MM.1S (cell line): ENCODE measurements around the gene ACKR3.

Source experiments
- DNase-seq: peaks from one replicate; pipeline ENCODE4 v3.0.0-alpha.2; 2015
- H2AFZ ChIP-seq: fragments of 300-600 bp; sonication (generic); 2 replicates; pipeline ENCODE4 v1.6.0; 2016; ENCODE audit warnings: antibody characterized with exemption, low read length
- H3F3A ChIP-seq: fragments of 300-600 bp; sonication (generic); 2 replicates; pipeline ENCODE4 v1.6.1; 2016; ENCODE audit warnings: mild to moderate bottlenecking, antibody characterized with exemption, low read length, moderate library complexity, mixed read lengths; ENCODE audit not compliant: insufficient read depth
- H3K27ac ChIP-seq: fragments of 300-600 bp; sonication (generic); 2 replicates; pipeline ENCODE4 v1.5.1; 2016; ENCODE audit warnings: mild to moderate bottlenecking, low read length
- H3K27me3 ChIP-seq: fragments of 300-600 bp; sonication (generic); replicated peaks from 2 replicates; pipeline ENCODE4 v1.6.0; 2016; ENCODE audit warnings: low read length; ENCODE audit not compliant: insufficient read depth
- H3K36me3 ChIP-seq: fragments of 300-600 bp; sonication (generic); replicated peaks from 2 replicates; pipeline ENCODE4 v1.6.1; 2016; ENCODE audit warnings: mild to moderate bottlenecking, low read length, mixed read lengths; ENCODE audit not compliant: insufficient read depth
- H3K4me1 ChIP-seq: fragments of 300-600 bp; sonication (generic); 2 replicates; pipeline ENCODE4 v1.6.1; 2016; ENCODE audit warnings: low read length, mixed read lengths
- H3K4me2 ChIP-seq: fragments of 300-600 bp; sonication (generic); 2 replicates; pipeline ENCODE4 v1.6.0; 2016; ENCODE audit warnings: low read depth, low read length
- H3K4me3 ChIP-seq: fragments of 300-600 bp; sonication (generic); 2 replicates; pipeline ENCODE4 v1.5.1; 2016; ENCODE audit warnings: low read length, mixed read lengths
- H3K79me2 ChIP-seq: fragments of 300-600 bp; sonication (generic); 2 replicates; pipeline ENCODE4 v1.6.1; 2016; ENCODE audit warnings: mixed run types, low read length, mixed read lengths
- H3K9ac ChIP-seq: fragments of 300-600 bp; sonication (generic); 2 replicates; pipeline ENCODE4 v1.6.1; 2016; ENCODE audit warnings: low read length, mixed read lengths
- H3K9me2 ChIP-seq: fragments of 300-600 bp; sonication (generic); replicated peaks from 2 replicates; pipeline ENCODE4 v1.6.1; 2016; ENCODE audit warnings: mild to moderate bottlenecking, low read length, mixed read lengths; ENCODE audit not compliant: insufficient read depth
- H3K9me3 ChIP-seq: fragments of 300-600 bp; sonication (generic); replicated peaks from 2 replicates; pipeline ENCODE4 v1.6.1; 2016; ENCODE audit warnings: mild to moderate bottlenecking, low read length, mixed read lengths; ENCODE audit not compliant: insufficient read depth
- H4K20me1 ChIP-seq: fragments of 300-600 bp; sonication (generic); 2 replicates; pipeline ENCODE4 v1.6.1; 2016; ENCODE audit warnings: mild to moderate bottlenecking, low read length, moderate library complexity, mixed read lengths; ENCODE audit not compliant: insufficient read depth
- EZH2 ChIP-seq: fragments of 300-600 bp; sonication (generic); optimal IDR thresholded peaks from 2 replicates; pipeline ENCODE3; 2017; ENCODE audit warnings: low read depth, mild to moderate bottlenecking, antibody characterized with exemption, low read length, mixed read lengths
- EZH2phosphoT487 ChIP-seq: fragments of 300-600 bp; sonication (generic); IDR thresholded peaks from 2 replicates; pipeline ENCODE4 v1.6.1; 2018; ENCODE audit warnings: antibody characterized with exemption, low read length
- TF ChIP-seq, protein P1 (sequence below): fragments of 300-600 bp; sonication (generic); IDR thresholded peaks from 2 replicates; pipeline ENCODE4 v1.5.1; 2016; ENCODE audit warnings: antibody characterized with exemption, low read length, mixed read lengths

Gene ACKR3

DNA sequence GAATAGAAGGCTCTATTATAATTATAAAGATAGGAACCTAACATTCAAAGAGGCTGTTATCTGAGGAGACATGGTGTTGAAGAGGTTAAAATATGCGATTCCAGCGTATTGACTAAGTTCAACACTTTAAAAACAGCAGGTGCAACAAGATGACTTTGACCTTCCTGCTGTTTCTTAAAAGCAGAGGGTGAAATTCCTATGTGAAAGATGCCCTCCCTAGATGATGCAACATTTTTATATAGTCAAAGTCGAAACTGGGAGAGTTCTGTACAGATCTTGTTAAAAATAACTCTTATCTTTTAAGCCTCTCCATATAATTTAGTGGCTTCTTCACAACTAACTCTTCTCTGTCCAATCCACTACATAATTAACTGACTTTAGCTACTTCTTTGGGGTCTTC, 4.4 kb upstream of the ACKR3 start:
- no peak overlapping the region for H2AFZ ChIP-seq
- no peaks in the 10 kb centered on the region for H3K36me3 ChIP-seq
- no peak overlapping the region for H3K4me3 ChIP-seq
- H3K9ac ChIP-seq, result no peak overlapping the region
- H3K9me3 ChIP-seq, result no peaks in the 10 kb centered on the region
- H3F3A ChIP-seq, result peaks cover 3% of the 10 kb centered on the region; the same call in 1 of the 2 replicates
- no peak overlapping the region for H3K27ac ChIP-seq
- H3K4me1 ChIP-seq, result peaks cover 20% of the 10 kb centered on the region; the same call in 1 of the 2 replicates
- no peaks in the 10 kb centered on the region for H3K79me2 ChIP-seq
- H4K20me1 ChIP-seq, result no peaks in the 10 kb centered on the region
- H3K27me3 ChIP-seq, result no peaks in the 10 kb centered on the region
- no peak for DNase-seq
- TF ChIP-seq, protein P1, sequence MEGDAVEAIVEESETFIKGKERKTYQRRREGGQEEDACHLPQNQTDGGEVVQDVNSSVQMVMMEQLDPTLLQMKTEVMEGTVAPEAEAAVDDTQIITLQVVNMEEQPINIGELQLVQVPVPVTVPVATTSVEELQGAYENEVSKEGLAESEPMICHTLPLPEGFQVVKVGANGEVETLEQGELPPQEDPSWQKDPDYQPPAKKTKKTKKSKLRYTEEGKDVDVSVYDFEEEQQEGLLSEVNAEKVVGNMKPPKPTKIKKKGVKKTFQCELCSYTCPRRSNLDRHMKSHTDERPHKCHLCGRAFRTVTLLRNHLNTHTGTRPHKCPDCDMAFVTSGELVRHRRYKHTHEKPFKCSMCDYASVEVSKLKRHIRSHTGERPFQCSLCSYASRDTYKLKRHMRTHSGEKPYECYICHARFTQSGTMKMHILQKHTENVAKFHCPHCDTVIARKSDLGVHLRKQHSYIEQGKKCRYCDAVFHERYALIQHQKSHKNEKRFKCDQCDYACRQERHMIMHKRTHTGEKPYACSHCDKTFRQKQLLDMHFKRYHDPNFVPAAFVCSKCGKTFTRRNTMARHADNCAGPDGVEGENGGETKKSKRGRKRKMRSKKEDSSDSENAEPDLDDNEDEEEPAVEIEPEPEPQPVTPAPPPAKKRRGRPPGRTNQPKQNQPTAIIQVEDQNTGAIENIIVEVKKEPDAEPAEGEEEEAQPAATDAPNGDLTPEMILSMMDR, result no peak
- TF ChIP-seq EZH2phosphoT487 (no peak), EZH2 (no peak)
- H3K4me2 ChIP-seq, result peak overlapping the region; percentile 21; the same call in 1 of the 2 replicates
- H3K9me2 ChIP-seq, result no peaks in the 10 kb centered on the region

DNA sequence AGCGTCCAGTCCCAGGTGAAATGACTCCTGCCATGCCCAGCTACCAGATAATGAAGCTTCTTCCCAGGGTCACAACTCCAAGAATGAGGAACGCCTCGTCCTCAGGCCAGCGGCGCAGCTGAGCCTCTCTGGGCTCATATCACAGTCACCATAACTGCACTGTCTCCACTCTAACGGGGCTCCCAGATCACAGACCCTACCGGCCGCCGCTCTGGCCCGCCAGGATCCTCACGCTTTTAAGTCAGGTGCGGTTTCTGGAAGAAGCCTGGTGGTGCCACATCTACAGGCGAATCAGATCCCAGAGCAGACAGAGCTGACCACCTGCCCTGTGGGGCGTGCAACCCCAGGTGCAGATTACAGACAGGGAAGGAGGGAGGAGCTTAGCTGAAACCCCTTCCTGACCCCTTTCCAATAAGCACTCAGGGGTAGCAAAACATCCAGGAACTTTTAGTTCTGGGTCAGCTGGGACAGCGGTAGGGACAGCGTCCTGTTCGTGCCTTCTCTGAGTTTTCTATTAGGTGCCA, 3.7 kb upstream of the ACKR3 start:
- H3K27ac ChIP-seq, result no peak overlapping the region
- no peaks in the 10 kb centered on the region for H3K27me3 ChIP-seq
- H4K20me1 ChIP-seq, result no peaks in the 10 kb centered on the region

DNA sequence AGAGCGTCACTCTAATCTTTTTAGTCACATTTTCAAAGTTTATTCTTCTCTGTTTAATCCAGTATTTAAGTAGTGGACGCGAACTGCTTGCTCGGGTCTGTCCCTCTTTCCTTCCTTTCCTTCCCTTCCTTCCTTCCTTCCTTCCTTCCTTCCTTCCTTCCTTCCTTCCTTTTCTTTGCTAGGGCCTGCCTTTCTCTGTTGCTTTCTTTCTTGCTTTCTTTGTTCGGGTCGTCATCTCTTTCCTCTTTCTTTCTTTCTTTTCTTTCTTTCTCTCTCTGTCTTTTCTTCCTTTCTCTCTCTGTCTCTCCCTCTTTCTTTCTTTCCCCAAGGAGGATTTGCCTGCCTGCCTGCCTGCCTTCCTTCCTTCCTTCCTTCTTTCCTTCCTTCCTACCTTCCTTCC, 3.0 kb upstream of the ACKR3 start:
- H2AFZ ChIP-seq, result no peak overlapping the region
- H3K27ac ChIP-seq, result no peak overlapping the region
- no peak overlapping the region for H3K4me3 ChIP-seq
- H3K79me2 ChIP-seq, result no peaks in the 10 kb centered on the region
- H3K9me3 ChIP-seq, result no peaks in the 10 kb centered on the region
- H3K36me3 ChIP-seq, result no peaks in the 10 kb centered on the region
- H3K27me3 ChIP-seq, result no peaks in the 10 kb centered on the region
- H3K4me1 ChIP-seq, result peaks cover 20% of the 10 kb centered on the region; the same call in 1 of the 2 replicates
- DNase-seq, result no peak
- H3F3A ChIP-seq, result peaks cover 3% of the 10 kb centered on the region; the same call in 1 of the 2 replicates
- no peaks in the 10 kb centered on the region for H3K9me2 ChIP-seq
- H3K9ac ChIP-seq, result no peak overlapping the region
- H3K4me2 ChIP-seq, result no peak overlapping the region
- H4K20me1 ChIP-seq, result no peaks in the 10 kb centered on the region
- TF ChIP-seq, protein P1, result no peak
- TF ChIP-seq EZH2 (no peak), EZH2phosphoT487 (no peak)

More for the DNA sequence above, 3.7 kb upstream of the ACKR3 start:
- H2AFZ ChIP-seq, result no peak overlapping the region
- no peak for DNase-seq
- peaks cover 20% of the 10 kb centered on the region; the same call in 1 of the 2 replicates for H3K4me1 ChIP-seq
- peak overlapping the region; percentile 21; the same call in 1 of the 2 replicates for H3K4me2 ChIP-seq
- no peaks in the 10 kb centered on the region for H3K9me2 ChIP-seq
- TF ChIP-seq, protein P1, result no peak
- TF ChIP-seq EZH2phosphoT487 (no peak), EZH2 (no peak)
- no peak overlapping the region for H3K9ac ChIP-seq
- no peaks in the 10 kb centered on the region for H3K79me2 ChIP-seq
- no peaks in the 10 kb centered on the region for H3K36me3 ChIP-seq
- H3K4me3 ChIP-seq, result no peak overlapping the region
- peaks cover 3% of the 10 kb centered on the region; the same call in 1 of the 2 replicates for H3F3A ChIP-seq
- no peaks in the 10 kb centered on the region for H3K9me3 ChIP-seq
